H1 (cell line): ENCODE data around the gene LITAFD. TPM values are rescaled to one million over a fixed set of nuclear protein-coding genes. Genes with fewer than 3 reads are reported as not detected.

ENCODE experiments used
- CTCF ChIA-PET: fragments of 300-600 bp; sonication (Branson Sonifier 250); formaldehyde crosslinking; loops from one replicate; lab custom pipeline; 2021; ENCODE audit not compliant: partially characterized antibody; lab: Charles Lee
- POLR2A ChIA-PET: fragments of 300-600 bp; sonication (Branson Sonifier 250); formaldehyde crosslinking; loops from one replicate; lab custom pipeline; 2021; ENCODE audit warnings: inconsistent platforms; ENCODE audit not compliant: partially characterized antibody; lab: Charles Lee
- DNase-seq, 2 experiments: peaks; one replicate each; pipeline versions ENCODE4 v3.0.0 to v3.0.0-alpha.2; 2010 to 2022; ENCODE audit warnings: low spot score in 2 of 2, low read depth in 1 of 2, mixed read lengths in 1 of 2
- FAIRE-seq: peaks from 2 replicates; lab custom pipeline; 2011; peaks lifted over from hg19 to GRCh38; lab: Jason Lieb, UNC
- H2AFZ ChIP-seq: 2 replicates; pipeline ENCODE4 v1.8.1; 2012; ENCODE audit warnings: low read length, inconsistent platforms
- H2AK5ac ChIP-seq: 2 replicates; pipeline ENCODE4 v1.6.1; 2013; ENCODE audit warnings: low read depth, low read length
- H2BK120ac ChIP-seq: replicated peaks from 2 replicates; pipeline ENCODE3; 2013; ENCODE audit warnings: low read depth, low read length, inconsistent platforms
- H2BK12ac ChIP-seq: 2 replicates; pipeline ENCODE4 v1.6.1; 2013; ENCODE audit warnings: low read depth, low read length
- H2BK15ac ChIP-seq: 2 replicates; pipeline ENCODE4 v1.6.1; 2013; ENCODE audit warnings: low read length
- H2BK20ac ChIP-seq: 2 replicates; pipeline ENCODE4 v1.6.1; 2013; ENCODE audit warnings: low read length
- H2BK5ac ChIP-seq: 2 replicates; pipeline ENCODE4 v1.6.1; 2013; ENCODE audit warnings: low read depth, low read length
- H3K14ac ChIP-seq: 2 replicates; pipeline ENCODE4 v1.6.1; 2013; ENCODE audit warnings: inconsistent platforms; ENCODE audit not compliant: insufficient read length
- H3K18ac ChIP-seq: 2 replicates; pipeline ENCODE4 v1.6.1; 2013; ENCODE audit warnings: low read length; ENCODE audit errors: extremely low read depth
- H3K23ac ChIP-seq: 2 replicates; pipeline ENCODE4 v1.6.1; 2013; ENCODE audit warnings: inconsistent platforms; ENCODE audit not compliant: insufficient read length
- H3K23me2 ChIP-seq: 2 replicates; pipeline ENCODE4 v1.6.1; 2013; ENCODE audit warnings: low read depth, low read length
- H3K27ac ChIP-seq: 2 replicates; pipeline ENCODE4 v1.6.1; 2011; ENCODE audit warnings: low read depth, low read length, inconsistent platforms
- H3K27me3 ChIP-seq, 4 experiments: replicated peaks in 1 of 4; 1 replicate in 1 of 4; 2 replicates in 3 of 4; pipeline versions ENCODE4 v1.6.1 to v1.8.1; 2011 to 2013; ENCODE audit warnings: low read length in 3 of 4, mild to moderate bottlenecking in 3 of 4, inconsistent platforms in 2 of 4, mixed read lengths in 2 of 4, moderate library complexity in 1 of 4; ENCODE audit not compliant: control insufficient read depth in 3 of 4, insufficient read depth in 3 of 4; ENCODE audit errors: extremely low read depth in 1 of 4
- H3K36me3 ChIP-seq, 4 experiments: 2 replicates each; pipeline versions ENCODE4 v1.6.1 to v1.8.1; 2011 to 2013; ENCODE audit warnings: mild to moderate bottlenecking in 4 of 4, low read length in 3 of 4, moderate library complexity in 2 of 4, control low read depth in 1 of 4, inconsistent platforms in 1 of 4; ENCODE audit not compliant: insufficient read depth in 4 of 4, control insufficient read depth in 2 of 4
- H3K4ac ChIP-seq: replicated peaks from 2 replicates; pipeline ENCODE3; 2013; ENCODE audit warnings: low read length, low read depth, mixed read lengths, inconsistent platforms; ENCODE audit not compliant: insufficient read length
- H3K4me1 ChIP-seq, 4 experiments: replicated peaks in 1 of 4; 1 replicate in 1 of 4; 2 replicates in 3 of 4; pipeline versions ENCODE4 v1.6.1 to v1.8.1; 2011 to 2013; ENCODE audit warnings: low read length in 3 of 4, inconsistent platforms in 2 of 4, mixed read lengths in 1 of 4; ENCODE audit not compliant: insufficient read depth in 4 of 4, control insufficient read depth in 3 of 4
- H3K4me2 ChIP-seq, 2 experiments: 2 replicates each; pipeline versions ENCODE4 v1.6.1 to v1.8.1; 2011 to 2013; ENCODE audit warnings: low read depth in 2 of 2, low read length in 2 of 2, control low read depth in 1 of 2, inconsistent platforms in 1 of 2, mild to moderate bottlenecking in 1 of 2; ENCODE audit not compliant: insufficient read depth in 1 of 2
- H3K4me3 ChIP-seq, 4 experiments: fragments of 200-600, 300-600 bp in 1 of 4; sonication (generic), shearing (Covaris generic), sonication (Bioruptor Twin) in 1 of 4; 2 replicates each; pipeline versions ENCODE4 v1.5.1 to v1.8.1; 2011 to 2016; ENCODE audit warnings: low read length in 4 of 4, low read depth in 3 of 4, control low read depth in 2 of 4, inconsistent platforms in 2 of 4, mild to moderate bottlenecking in 2 of 4, mixed read lengths in 1 of 4, moderate library complexity in 1 of 4; ENCODE audit not compliant: insufficient read depth in 2 of 4; ENCODE audit errors: extremely low read depth in 1 of 4
- H3K56ac ChIP-seq: replicated peaks from 2 replicates; pipeline ENCODE3; 2013; ENCODE audit warnings: low read depth, mild to moderate bottlenecking, mixed read lengths, low read length, inconsistent platforms; ENCODE audit not compliant: insufficient read length
- H3K79me1 ChIP-seq: 2 replicates; pipeline ENCODE4 v1.6.1; 2013; ENCODE audit warnings: low read depth, low read length, control low read depth
- H3K79me2 ChIP-seq, 2 experiments: 2 replicates each; pipeline versions ENCODE4 v1.6.1 to v1.8.1; 2012 to 2013; ENCODE audit warnings: low read length in 2 of 2, mild to moderate bottlenecking in 2 of 2, inconsistent platforms in 1 of 2; ENCODE audit not compliant: insufficient read depth in 2 of 2, control insufficient read depth in 1 of 2
- H3K9ac ChIP-seq, 4 experiments: replicated peaks in 1 of 4; 1 replicate in 1 of 4; 2 replicates in 3 of 4; pipeline versions ENCODE4 v1.6.1 to v1.8.1; 2011 to 2013; ENCODE audit warnings: low read depth in 3 of 4, low read length in 3 of 4, control low read depth in 2 of 4, mild to moderate bottlenecking in 2 of 4, moderate library complexity in 2 of 4, inconsistent platforms in 1 of 4; ENCODE audit errors: extremely low read depth in 1 of 4
- H3K9me3 ChIP-seq, 2 experiments: 2 replicates each; pipeline versions ENCODE4 v1.6.1 to v1.8.1; 2012 to 2013; ENCODE audit warnings: mild to moderate bottlenecking in 2 of 2, moderate library complexity in 2 of 2, control low read depth in 1 of 2, inconsistent platforms in 1 of 2, low read depth in 1 of 2, low read length in 1 of 2, mixed read lengths in 1 of 2; ENCODE audit not compliant: insufficient read depth in 2 of 2
- H4K20me1 ChIP-seq, 2 experiments: replicated peaks in 1 of 2; 2 replicates each; pipeline versions ENCODE3 to v1.8.1; 2011 to 2013; ENCODE audit warnings: inconsistent platforms in 2 of 2, low read length in 2 of 2, mild to moderate bottlenecking in 1 of 2; ENCODE audit not compliant: insufficient read depth in 2 of 2, control insufficient read depth in 1 of 2
- H4K5ac ChIP-seq: 2 replicates; pipeline ENCODE4 v1.6.1; 2013; ENCODE audit warnings: low read length, low read depth, mixed read lengths, inconsistent platforms; ENCODE audit not compliant: insufficient read length
- H4K8ac ChIP-seq: 2 replicates; pipeline ENCODE4 v1.8.0; 2013; ENCODE audit warnings: mild to moderate bottlenecking, moderate library complexity, low read length, inconsistent platforms; ENCODE audit not compliant: insufficient read depth; ENCODE audit errors: extremely low read depth
- H4K91ac ChIP-seq: replicated peaks from 2 replicates; pipeline ENCODE3; 2013; ENCODE audit warnings: low read length, mixed read lengths, inconsistent platforms; ENCODE audit not compliant: insufficient read length
- BRCA1 ChIP-seq: IDR thresholded peaks from 2 replicates; pipeline ENCODE4 v1.6.1; 2012; ENCODE audit warnings: low read depth, low read length, improper control_type of control experiment
- POLR2AphosphoS5 ChIP-seq: IDR thresholded peaks from 2 replicates; pipeline ENCODE4 v1.6.1; 2011; ENCODE audit warnings: low read depth, low read length
- WGBS, 2 experiments: shearing (Covaris generic) in 1 of 2; methylation state at CpG; one replicate each; pipeline versions ENCODE4 v1.1.6 to v1.1.7; 2013 to 2015; ENCODE audit warnings: low lambda C conversion rate in 2 of 2, mixed read lengths in 2 of 2, inconsistent platforms in 1 of 2, low coverage in 1 of 2, missing lambda C conversion rate in 1 of 2; ENCODE audit not compliant: insufficient replicate concordance in 2 of 2, insufficient coverage in 1 of 2, insufficient read length in 1 of 2; ENCODE audit errors: extremely low coverage in 1 of 2, missing lambda C conversion rate in 1 of 2; 5-methylcytosine and 5-hydroxymethylcytosine counted together
- polyA plus RNA-seq, 7 experiments: library from polyadenylated mRNA; depleted of rRNA in 3 of 7; stranded (reverse) in 5 of 7; unstranded in 2 of 7; fragments of >200 nt in 5 of 7; fragments of 200-250 nt in 2 of 7; gene quantifications; 1 replicate in 5 of 7; 2 replicates in 1 of 7; 4 replicates in 1 of 7; pipeline versions ENCODE4 v1.2.1 to v1.2.3, GENCODE V29; 2011 to 2013; ENCODE audit warnings: missing spikeins in 2 of 7, mixed read lengths in 2 of 7
- total RNA-seq: library from RNA; stranded (reverse); fragmentation: NEBNext Ultra II Directional; extraction: Animal tissue kit (Norgen Biotek cat#: 25700); gene quantifications from 2 replicates; pipeline ENCODE4 v1.2.1, GENCODE V29; 2021

LITAFD gene
- total and polyA plus RNA-seq, 2 of the 8 experiments (the other 6 are each of a cell fraction or from before 2014, with no cell fraction given), result not detected

DNA sequence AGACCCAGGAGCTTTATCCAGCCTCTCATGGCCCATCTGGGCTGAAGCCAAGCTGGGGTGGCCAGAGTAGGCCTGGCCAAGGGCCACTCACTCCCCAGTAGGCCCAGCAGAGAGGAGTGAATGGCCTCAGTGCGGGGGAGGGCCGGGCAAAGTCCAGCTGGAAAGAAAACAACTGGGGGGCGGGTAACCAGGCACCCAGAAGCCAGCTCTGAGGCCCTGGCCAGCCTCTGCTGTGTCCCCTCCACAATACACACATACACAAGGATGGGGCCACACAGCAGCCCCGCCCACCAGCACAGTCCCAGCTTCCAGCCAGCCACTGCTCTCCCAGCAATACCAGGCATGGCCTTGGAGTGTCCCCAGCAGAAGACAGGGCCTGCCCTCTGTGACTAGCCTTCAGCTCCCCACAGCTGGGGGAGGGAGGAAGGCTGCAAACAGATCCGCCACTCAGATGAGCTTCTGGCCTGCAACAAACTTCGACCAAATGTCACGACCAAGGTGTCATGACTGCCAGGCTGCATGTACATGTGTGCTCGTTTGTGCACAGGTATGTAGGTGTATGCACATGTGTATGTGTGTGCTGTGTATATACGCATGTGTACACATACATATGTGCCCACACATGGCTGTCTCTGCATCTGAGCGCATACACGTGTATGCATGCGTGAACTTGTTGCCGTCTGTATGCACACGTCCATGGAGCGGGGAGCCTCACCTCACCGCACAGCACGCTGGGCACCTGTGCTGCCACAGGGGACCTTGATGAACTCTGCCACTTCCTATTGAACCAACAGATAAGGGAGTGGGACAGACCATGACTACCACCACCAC, 18.3 kb upstream of the LITAFD start:
- Histone ChIP-seq H2BK20ac (no peak overlapping the region), H2BK120ac (peak overlapping the region; percentile 3), H3K23ac (no peak overlapping the region), H2BK5ac (peak overlapping the region; percentile 66), H3K18ac (no peak overlapping the region; the same call in 1 of the 2 replicates), H3K23me2 (peaks cover 17% of the 10 kb centered on the region), H3K4me2 (peak overlapping the region; percentile 45 to 58), H3K79me2 (peaks cover 51 to 90% of the 10 kb centered on the region in 2 experiments), H3K56ac (no peak overlapping the region), H3K4me1 (peaks cover 22 to 47% (median 34%) of the 10 kb centered on the region in 4 experiments), H4K5ac (no peak overlapping the region), H4K91ac (peak overlapping the region; percentile 50), H3K79me1 (peaks cover 38% of the 10 kb centered on the region), H2AFZ (no peak overlapping the region), H3K4ac (peak overlapping the region; percentile 73), H3K9ac (peak overlapping the region in 1 of 4 experiments; percentile 28; a peak in 2 of 7 replicates), H2BK12ac (peak overlapping the region; percentile 20; the same call in 1 of the 2 replicates), H2BK15ac (peak overlapping the region; percentile 9), H4K20me1 (peaks cover 41 to 60% of the 10 kb centered on the region in 2 experiments), H3K27me3 (no peaks in the 10 kb centered on the region), H4K8ac (no peak overlapping the region; the same call in 1 of the 2 replicates), H3K36me3 (peaks cover 3 to 30% (median 9%) of the 10 kb centered on the region in 4 experiments; a peak in 5 of 8 replicates), H3K14ac (peak overlapping the region; percentile 50), H3K9me3 (no peaks in the 10 kb centered on the region), H2AK5ac (peak overlapping the region; percentile 5; the same call in 1 of the 2 replicates), H3K4me3 (peak overlapping the region in 1 of 4 experiments; percentile 2; a peak in 1 of 8 replicates), H3K27ac (0 out of 2 replicates have a peak overlapping the region, but pooled peaks have one; percentile 3)
- FAIRE-seq (no peak), DNase-seq (no peak)
- WGBS, 2 experiments, result 87% methylated on average over 17 of the region's 17 CpGs; no CpG with 5 or more reads in 1 of the 2 experiments
- ChIA-PET CTCF (interaction anchor here (0.6 to 10.5 kb wide), 9 partner anchors 10 to 144 kb away, joined by 3 to 90 read pairs (median 5); partner anchors contain the start of gene LITAFD), POLR2A (interaction anchor here (0.5 to 29.1 kb wide), 9 partner anchors 6 to 184 kb away, joined by 3 to 456 read pairs (median 3); partner anchors contain the start of genes CARHSP1, LITAFD, PMM2 and TMEM186)
- no peak for TF ChIP-seq BRCA1
- TF ChIP-seq POLR2AphosphoS5, result peak; percentile 80; the same call in 1 of the 2 replicates
